NOMO-1 (cell line): Measurements from ENCODE around the gene LMTK2.
A peak's percentile ranks its signal among the peaks of the same experiment; 100 is the strongest.

Source experiments
- DNase-seq, 2 experiments: peaks; one replicate each; lab custom pipeline; 2025; ENCODE audit not compliant: unreplicated experiment in 2 of 2; lab: John Stamatoyannopoulos, UW

The LMTK2 gene

DNA sequence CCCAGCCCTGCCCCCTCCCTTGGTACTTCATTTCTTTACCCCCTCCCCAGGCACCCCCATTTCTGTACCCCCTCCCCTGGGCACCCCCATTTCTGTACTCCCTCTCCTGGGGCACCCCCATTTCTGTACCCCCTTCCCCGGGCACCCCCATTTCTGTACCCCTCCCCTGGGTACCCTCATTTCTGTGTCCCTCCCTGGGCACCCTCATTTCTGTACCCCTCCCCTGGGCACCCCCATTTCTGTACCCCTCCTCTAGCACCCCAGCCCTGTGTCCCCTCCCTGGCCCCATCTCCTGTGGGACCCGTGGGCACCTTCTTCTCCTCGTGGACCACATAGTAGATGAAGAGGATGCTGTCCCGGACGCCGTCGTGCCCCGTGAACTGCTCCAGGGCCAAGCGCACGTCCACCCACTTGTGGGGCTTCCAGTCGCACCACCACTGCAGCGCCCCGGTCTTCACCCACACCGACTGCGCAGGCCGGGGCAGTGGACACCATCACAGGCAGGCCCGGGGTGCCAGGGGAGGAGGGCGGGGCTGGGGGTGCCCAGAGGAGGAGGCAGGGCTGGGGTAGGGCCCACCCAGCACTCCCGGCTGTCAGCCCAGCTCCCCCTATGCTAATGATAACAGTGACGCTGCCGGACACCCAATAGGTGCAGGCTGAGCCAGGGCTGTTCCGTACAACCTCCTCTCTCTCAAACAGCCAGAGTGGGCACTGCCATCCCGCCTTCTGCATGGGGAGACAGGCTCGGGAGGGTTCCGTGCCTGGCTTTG, 125.0 kb downstream of the LMTK2 start:
- DNase-seq, result no peak

DNA sequence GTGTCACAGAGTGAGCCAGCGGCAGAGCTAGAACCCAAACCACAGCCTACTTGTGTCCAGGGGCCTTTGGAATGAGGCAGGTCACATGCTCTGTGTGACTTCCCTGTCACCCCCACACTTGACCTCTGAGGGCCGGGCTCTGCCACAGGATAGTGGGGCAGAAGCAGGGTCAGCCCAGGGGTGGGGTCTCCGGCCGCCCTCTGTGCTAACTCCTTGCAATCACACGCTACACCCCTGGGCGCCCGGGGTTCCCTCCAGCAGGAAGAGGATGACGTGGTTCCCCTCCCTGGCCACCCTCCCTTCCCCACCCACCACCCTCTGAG, 125.6 kb downstream of the LMTK2 start:
- no peak for DNase-seq

GRCh38 chr7:98232799-98233198, 126.1 kb downstream of the LMTK2 start:
- DNase-seq, result no peak

GRCh38 chr7:98233219-98234070, 126.8 kb downstream of the LMTK2 start:
- no peak for DNase-seq

DNA sequence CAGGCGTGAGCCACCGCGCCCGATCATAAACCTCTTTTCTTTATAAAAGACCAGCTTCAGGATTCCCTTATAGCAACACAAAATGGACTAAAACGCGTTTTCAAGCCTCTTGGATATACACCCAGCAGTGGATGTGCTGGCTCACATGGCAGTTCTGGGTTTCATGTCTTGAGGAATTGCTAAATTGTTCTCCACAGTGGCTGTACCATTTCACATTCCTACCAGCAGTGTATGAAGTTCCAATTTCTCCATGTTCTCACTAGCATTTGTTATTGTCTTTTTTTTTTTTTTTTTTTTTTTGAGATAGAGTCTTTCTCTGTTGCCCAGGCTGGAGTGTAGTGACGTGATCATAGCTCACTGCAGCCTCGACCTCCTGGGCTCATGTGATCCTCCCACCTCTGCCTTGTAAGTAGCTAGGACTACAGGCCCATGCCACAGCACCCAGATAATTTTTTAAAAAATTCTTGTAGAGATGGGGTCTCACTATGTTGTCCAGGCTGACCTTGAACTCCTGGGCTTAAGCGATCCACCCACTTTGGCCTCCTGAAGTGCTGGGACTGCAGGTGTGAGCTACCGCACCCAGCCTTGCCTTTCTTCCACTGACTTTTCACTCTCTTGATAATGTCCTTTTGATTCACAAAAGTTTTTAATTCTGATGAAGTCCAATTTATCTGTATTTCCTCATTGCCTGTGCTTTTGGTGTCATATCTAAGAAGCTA, 127.9 kb downstream of the LMTK2 start:
- DNase-seq, result no peak

- DNase-seq, result no peak
These were observed 129.2 kb downstream of the LMTK2 start for GRCh38 chr7:98235901-98236300.

GRCh38 chr7:98236355-98237185, 129.9 kb downstream of the LMTK2 start:
- DNase-seq, result no peak

GRCh38 chr7:98238076-98238475, 131.4 kb downstream of the LMTK2 start:
- no peak for DNase-seq

GRCh38 chr7:98238976-98239375, 132.3 kb downstream of the LMTK2 start:
- no peak for DNase-seq

DNA sequence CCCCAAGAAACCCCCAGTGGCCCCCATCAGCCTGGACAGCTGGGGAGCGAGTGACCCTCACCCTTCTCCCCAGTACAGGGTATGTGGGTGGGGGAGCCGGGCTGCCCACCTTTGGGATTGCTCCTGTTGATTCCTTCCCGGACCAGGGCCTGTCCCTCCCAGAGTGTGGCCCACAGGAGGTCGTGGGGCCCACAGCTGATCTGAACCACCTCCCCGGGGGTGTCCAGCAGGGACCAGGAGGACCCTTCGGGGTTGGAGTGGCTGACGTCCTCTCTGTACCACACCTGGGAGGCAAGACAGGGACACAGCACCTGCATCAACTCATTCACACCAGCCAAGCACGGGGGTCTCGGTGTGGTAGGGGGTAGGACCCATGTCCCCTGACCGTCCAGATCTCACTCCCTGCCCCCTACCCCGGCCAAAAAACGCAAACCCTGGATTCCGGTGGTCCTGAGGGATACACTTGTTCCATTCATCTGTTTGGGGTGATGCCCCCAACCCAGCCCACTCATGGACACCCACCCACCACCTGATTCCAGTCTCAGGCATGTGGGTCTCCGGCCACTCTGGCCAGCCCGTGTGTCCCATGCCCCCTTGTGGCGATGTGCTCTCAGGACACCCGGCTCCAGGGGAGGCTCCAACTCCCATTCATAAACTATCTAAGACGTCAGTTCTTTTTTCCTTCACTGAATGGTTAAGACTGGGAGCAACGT, 134.5 kb downstream of the LMTK2 start:
- peak; percentile 14 to 25 for DNase-seq

DNA sequence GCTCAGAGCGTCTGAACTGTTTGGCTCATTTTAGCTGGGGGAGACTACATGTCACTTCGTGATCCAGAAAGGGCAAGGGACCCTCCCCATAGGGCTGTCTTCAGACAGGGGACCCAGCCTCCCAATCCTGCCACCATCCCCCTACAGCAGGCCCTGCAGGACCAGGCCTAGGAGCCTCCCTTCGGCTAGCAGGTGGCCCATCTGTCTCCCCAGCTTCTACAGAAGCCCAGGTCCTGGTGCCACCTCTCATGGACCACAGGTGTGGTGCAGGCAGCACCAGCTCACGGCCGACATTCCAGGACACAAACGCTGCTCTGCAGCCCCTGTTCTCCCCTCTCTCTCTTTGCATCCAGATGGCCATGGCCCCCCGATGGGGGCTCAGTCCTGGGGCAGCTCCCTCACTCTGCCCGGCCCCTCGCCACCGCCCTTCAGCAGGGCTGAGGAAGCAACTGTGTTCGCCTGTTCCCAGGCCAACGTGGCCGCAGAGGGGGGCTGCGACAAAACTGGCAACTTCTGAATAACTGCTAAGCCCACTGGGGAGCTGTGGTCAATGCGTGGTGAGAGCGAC, 135.1 kb downstream of the LMTK2 start:
- DNase-seq, result no peak

GRCh38 chr7:98242342-98242741, 135.7 kb downstream of the LMTK2 start:
- no peak for DNase-seq

DNA sequence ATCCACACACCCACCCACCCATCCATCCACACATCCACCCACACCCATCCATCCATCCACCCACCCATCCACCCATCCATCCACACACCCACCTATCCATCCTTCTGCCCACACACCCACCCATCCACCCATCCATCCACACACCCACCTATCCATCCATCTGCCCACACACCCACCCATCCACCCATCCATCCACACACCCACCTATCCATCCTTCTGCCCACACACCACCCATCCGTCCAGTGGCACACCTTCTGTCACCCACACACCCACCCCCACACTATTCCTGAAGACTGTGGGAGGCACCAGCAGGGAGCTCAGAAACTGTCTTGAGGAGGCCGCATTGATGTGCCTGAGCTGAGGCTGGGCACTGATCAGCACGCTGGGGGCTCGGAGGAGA, 136.3 kb downstream of the LMTK2 start:
- no peak for DNase-seq

- DNase-seq, result no peak
These were observed 138.2 kb downstream of the LMTK2 start for GRCh38 chr7:98244871-98245270.

DNA sequence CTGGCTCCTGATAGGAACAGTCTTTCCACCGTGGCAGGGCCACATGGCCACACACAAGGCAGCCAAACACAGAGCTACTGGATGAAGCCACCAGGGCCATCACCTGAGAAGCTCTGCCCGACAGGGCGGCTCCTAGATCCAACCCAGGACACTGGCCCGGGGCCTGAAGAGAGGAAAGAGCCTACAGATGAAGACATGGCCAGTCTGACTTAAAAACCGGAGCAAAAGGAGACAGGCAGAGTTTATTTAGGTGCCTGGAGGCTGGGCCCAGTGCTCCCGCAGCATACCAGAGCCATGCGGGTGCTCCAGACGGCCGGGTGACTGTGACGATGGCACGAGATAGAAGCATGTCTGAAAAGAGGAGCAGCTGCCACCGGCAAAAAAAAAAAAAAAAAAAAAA, 141.5 kb downstream of the LMTK2 start:
- no peak for DNase-seq

DNA sequence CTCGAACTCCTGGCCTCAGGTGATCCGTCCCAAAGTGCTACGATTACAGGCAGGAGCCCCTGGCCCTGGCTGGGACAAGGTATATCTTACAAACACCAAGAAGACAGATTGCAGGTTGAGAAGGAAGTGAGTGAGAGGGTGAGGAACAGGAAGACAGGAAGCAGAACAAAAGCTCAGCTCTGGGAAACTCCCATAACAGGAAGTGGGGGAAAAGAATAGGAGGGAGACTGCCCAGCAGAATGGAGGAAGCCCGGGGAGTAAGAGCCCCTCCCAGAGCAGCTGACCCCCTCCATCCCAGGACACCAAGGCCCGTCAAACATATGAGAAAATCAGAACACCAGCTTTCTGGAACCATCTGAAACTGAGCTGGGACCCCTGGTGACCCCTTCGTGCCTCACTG, 142.4 kb downstream of the LMTK2 start:
- DNase-seq, result peak in 1 of 2 experiments; percentile 28

DNA sequence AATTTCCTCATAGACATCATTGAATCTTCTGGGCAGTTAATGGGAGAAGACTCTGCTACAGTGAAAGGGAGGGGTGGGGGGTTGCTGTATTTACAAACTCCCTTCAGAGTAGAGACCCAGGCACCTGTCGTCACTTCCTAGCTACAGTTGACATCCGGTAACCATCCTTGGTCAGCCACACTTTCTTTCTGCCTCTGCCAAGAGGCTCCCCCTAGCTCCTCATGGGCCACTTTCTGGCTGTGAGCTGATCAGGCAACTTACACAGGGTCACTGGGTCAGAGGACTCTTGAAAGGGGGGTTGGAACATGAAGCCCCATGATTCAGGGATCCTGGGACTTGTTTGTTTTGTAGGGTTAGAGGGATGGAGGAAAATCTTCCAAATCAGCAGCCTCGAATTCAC, 144.1 kb downstream of the LMTK2 start:
- no peak for DNase-seq

DNA sequence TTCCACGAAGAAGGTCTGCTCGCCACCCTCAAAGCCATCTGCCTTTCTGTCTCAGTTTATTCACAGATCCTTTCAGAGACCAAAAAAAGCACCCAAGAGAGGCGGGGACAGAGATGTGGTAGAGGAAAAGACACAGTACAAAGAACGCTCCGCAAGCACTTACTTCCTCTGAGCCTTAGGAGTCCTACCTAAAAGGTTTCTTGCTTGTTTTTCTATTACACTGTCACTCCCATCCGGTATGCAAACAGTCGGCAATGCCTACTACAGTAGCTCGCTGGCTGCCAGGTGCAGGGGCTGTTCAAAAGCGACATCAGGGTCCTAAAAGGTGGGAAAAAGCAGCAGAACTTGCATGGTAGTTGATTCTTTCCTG, 144.6 kb downstream of the LMTK2 start:
- DNase-seq, result peak in 1 of 2 experiments; percentile 28

GRCh38 chr7:98251601-98252424, 145.2 kb downstream of the LMTK2 start, which contains the start of gene TECPR1:
TECPR1 (minus strand) TSS chr7:98252232; CDS start chr7:98246146, 6,086 bp downstream.
- DNase-seq, result peak; percentile 95 to 96
